ENCODE measurements around the gene CASR. TPM values are rescaled to one million over a fixed set of nuclear protein-coding genes. Genes with fewer than 3 reads are reported as not detected.
"Not testable (repeated sequence)": the region's sequence is repeated elsewhere in the genome, so short reads cannot be mapped to it uniquely, and the experiment has no call there.

Gene CASR
- total RNA-seq: not detected

DNA sequence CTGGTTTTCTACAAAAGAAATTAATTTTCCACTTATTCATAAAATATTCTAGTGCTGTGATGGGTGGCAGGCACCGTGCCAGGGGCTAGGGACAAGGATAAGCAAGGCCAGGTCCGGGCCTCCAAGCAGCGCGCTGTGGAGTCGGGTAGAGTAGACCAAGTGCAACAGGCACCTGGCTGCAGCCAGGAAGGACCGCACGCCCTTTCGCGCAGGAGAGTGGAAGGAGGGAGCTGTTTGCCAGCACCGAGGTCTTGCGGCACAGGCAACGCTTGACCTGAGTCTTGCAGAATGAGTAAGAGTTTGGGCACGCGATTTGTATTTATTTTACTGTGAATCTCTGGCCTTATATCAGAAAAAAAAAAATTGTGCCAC, at the start of gene CASR:
Gene CASR (plus strand): TSS at position 148 of the 372 bp plus-strand sequence. CDS start 70,522 bp downstream, outside the sequence.
- Histone ChIP-seq H3K4me3 (peak within 1 kb of the TSS in 2 of 3 donors; percentile 35 to 55), H3K27ac (no peak within 1 kb of the TSS), H3K4me1 (no peaks in the 10 kb centered on the region), H3K27me3 (peaks cover 0 to 19% of the 10 kb centered on the region in 2 donors), H3K36me3 (no peaks in the 10 kb centered on the region), H3K9me3 (no peaks in the 10 kb centered on the region)
- intact Hi-C loops (cut with DNase I; ENCODE audit: low total_unique reads): loop anchor here (10.0 kb wide), 1 partner anchor 921 kb away; no protein-coding TSS in a partner anchor
- TF ChIP-seq POLR2A (IDR thresholded peaks at IDR 0.05) (no peak), CTCF (IDR thresholded peaks at IDR 0.05) (no peak), POLR2AphosphoS5 (IDR thresholded peaks at IDR 0.05) (no peak)
- DNase-seq (ENCODE audit: low spot score in 2 of 2): no peak

DNA sequence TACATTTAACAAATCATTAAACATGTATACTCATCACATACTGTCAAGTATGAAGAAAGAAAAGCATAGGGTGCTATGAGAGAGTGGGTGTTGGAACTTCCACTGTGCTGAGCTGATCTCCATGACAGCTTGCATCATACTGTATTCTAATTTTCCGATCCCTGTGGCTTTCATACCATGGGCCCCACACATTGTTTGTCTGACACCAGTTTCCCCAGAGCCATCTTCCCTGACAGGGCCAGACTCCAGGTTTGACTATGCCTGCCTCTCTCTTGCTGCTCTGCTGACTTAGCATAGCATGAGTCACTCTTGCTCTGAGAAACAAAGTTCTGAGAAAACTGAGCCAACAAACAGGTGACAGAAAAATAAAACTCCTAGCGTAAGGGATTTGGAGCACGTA, 37.0 kb upstream of the CASR start:
- H3K9me3 ChIP-seq: peaks cover 6 to 9% of the 10 kb centered on the region in 2 donors

GRCh38 chr3:122148941-122149627, 34.4 kb upstream of the CASR start:
- H3K27ac ChIP-seq: no peak overlapping the region
- intact Hi-C loops (cut with DNase I; ENCODE audit: low total_unique reads): no loop called here
- no peak overlapping the region for H3K4me3 ChIP-seq
- peaks cover 0 to 4% of the 10 kb centered on the region in 2 donors for H3K9me3 ChIP-seq
- H3K27me3 ChIP-seq: no peaks in the 10 kb centered on the region
- no peaks in the 10 kb centered on the region for H3K36me3 ChIP-seq
- DNase-seq (ENCODE audit: low spot score in 2 of 2): no peak
- TF ChIP-seq CTCF (IDR thresholded peaks at IDR 0.05) (no peak), POLR2AphosphoS5 (IDR thresholded peaks at IDR 0.05) (no peak), POLR2A (IDR thresholded peaks at IDR 0.05) (no peak)
- H3K4me1 ChIP-seq: no peaks in the 10 kb centered on the region

More for the DNA sequence above, 37.0 kb upstream of the CASR start:
- Histone ChIP-seq H3K4me1 (no peaks in the 10 kb centered on the region), H3K27ac (no peak overlapping the region), H3K36me3 (no peaks in the 10 kb centered on the region), H3K4me3 (no peak overlapping the region), H3K27me3 (no peaks in the 10 kb centered on the region)
- TF ChIP-seq POLR2AphosphoS5 (IDR thresholded peaks at IDR 0.05) (no peak), CTCF (IDR thresholded peaks at IDR 0.05) (no peak), POLR2A (IDR thresholded peaks at IDR 0.05) (no peak)
- DNase-seq (ENCODE audit: low spot score in 2 of 2): no peak
- intact Hi-C loops (cut with DNase I; ENCODE audit: low total_unique reads): no loop called here

- Histone ChIP-seq H3K4me1 (no peaks in the 10 kb centered on the region), H3K36me3 (no peaks in the 10 kb centered on the region), H3K27me3 (no peaks in the 10 kb centered on the region), H3K4me3 (no peak overlapping the region), H3K27ac (no peak overlapping the region), H3K9me3 (peaks cover 21 to 23% of the 10 kb centered on the region in 2 donors)
- intact Hi-C loops (cut with DNase I; ENCODE audit: low total_unique reads): no loop called here
- DNase-seq (ENCODE audit: low spot score in 2 of 2): no peak
- no peak for TF ChIP-seq POLR2AphosphoS5 (IDR thresholded peaks at IDR 0.05)
- no peak for TF ChIP-seq POLR2A (IDR thresholded peaks at IDR 0.05)
- TF ChIP-seq CTCF (IDR thresholded peaks at IDR 0.05): no peak
Observed at GRCh38 chr3:122151480-122151879, 32.0 kb upstream of the CASR start.

GRCh38 chr3:122164983-122165382, 18.5 kb upstream of the CASR start:
- DNase-seq (ENCODE audit: low spot score in 2 of 2); H3K4me3 ChIP-seq; H3K36me3 ChIP-seq; H3K4me1 ChIP-seq; H3K27me3 ChIP-seq; H3K27ac ChIP-seq; intact Hi-C loops (cut with DNase I; ENCODE audit: low total_unique reads); H3K9me3 ChIP-seq: not testable (repeated sequence)

Measured in breast epithelium (tissue), 4 donors.